HG02678 (cell line): ENCODE measurements around the gene THEM4.

Experiments used
- ATAC-seq: cut with Tn5 transposase; IDR thresholded peaks from one replicate; pipeline ENCODE4 v1.9.1; 2021; ENCODE audit warnings: mild to moderate bottlenecking, moderate library complexity; ENCODE audit not compliant: unreplicated experiment

Gene THEM4

GRCh38 chr1:151839082-151839412 is 70.3 kb downstream of the THEM4 start:
- no peak for ATAC-seq

GRCh38 chr1:151838222-151839081 is 70.9 kb downstream of the THEM4 start:
- ATAC-seq: no peak

GRCh38 chr1:151837884-151838221 is 71.5 kb downstream of the THEM4 start:
- ATAC-seq: no peak

GRCh38 chr1:151837197-151837596 is 72.1 kb downstream of the THEM4 start:
- no peak for ATAC-seq

- ATAC-seq: no peak
Observed at GRCh38 chr1:151835596-151835995, 73.7 kb downstream of the THEM4 start.

- no peak for ATAC-seq
Observed at GRCh38 chr1:151834239-151834638, 75.1 kb downstream of the THEM4 start.

GRCh38 chr1:151833172-151833900 is 76.0 kb downstream of the THEM4 start:
- no peak for ATAC-seq

GRCh38 chr1:151832318-151832980 is 76.9 kb downstream of the THEM4 start:
- ATAC-seq: no peak

GRCh38 chr1:151831605-151832004 is 77.7 kb downstream of the THEM4 start, which contains the start of gene RORC:
Gene RORC (minus strand): TSS chr1:151831802. CDS start chr1:151831764, 38 bp downstream.
- no peak for ATAC-seq

GRCh38 chr1:151831256-151831591 is 78.1 kb downstream of the THEM4 start:
- ATAC-seq: no peak

- no peak for ATAC-seq
Observed at GRCh38 chr1:151830055-151830454, 79.3 kb downstream of the THEM4 start.

- ATAC-seq: no peak
Observed at GRCh38 chr1:151829352-151830046, 79.8 kb downstream of the THEM4 start.

GRCh38 chr1:151828921-151829320 is 80.4 kb downstream of the THEM4 start:
- ATAC-seq: no peak

GRCh38 chr1:151827853-151828252 is 81.5 kb downstream of the THEM4 start:
- ATAC-seq: no peak

- ATAC-seq: no peak
Observed at GRCh38 chr1:151825751-151826660, 83.3 kb downstream of the THEM4 start.

GRCh38 chr1:151825204-151825603 is 84.1 kb downstream of the THEM4 start:
- no peak for ATAC-seq
